WTC11 (cell line): ENCODE results near the gene DNAH9. TPM values are rescaled to one million over a fixed set of nuclear protein-coding genes. Genes with fewer than 3 reads are reported as not detected.

Experiments
- ATAC-seq: fragments of 200-7000 bp; cut with Tn5 transposase; 2 replicates; pipeline ENCODE4 v1.10.0; 2021; ENCODE audit warnings: mild to moderate bottlenecking, moderate library complexity
- CTCF ChIA-PET: fragments of 300-600 bp; sonication (Branson Sonifier 250); formaldehyde crosslinking; loops from one replicate; lab custom pipeline; 2021; ENCODE audit warnings: antibody characterized with exemption; lab: Charles Lee
- POLR2A ChIA-PET: fragments of 350-600 bp; sonication (Branson Sonifier 250); formaldehyde crosslinking; loops from one replicate; lab custom pipeline; 2021; ENCODE audit warnings: antibody characterized with exemption; lab: Charles Lee
- DNase-seq: peaks from one replicate; pipeline ENCODE4 v3.0.0; 2021; ENCODE audit warnings: low spot score
- H3K27ac Mint-ChIP-seq: 2 replicates; pipeline ENCODE4 v1.8.0; 2021; ENCODE audit warnings: mixed read lengths
- H3K27me3 Mint-ChIP-seq: 2 replicates; pipeline ENCODE4 v1.8.0; 2021; ENCODE audit warnings: low read depth, mild to moderate bottlenecking, moderate library complexity, mixed read lengths
- H3K36me3 Mint-ChIP-seq: 2 replicates; pipeline ENCODE4 v1.8.0; 2021; ENCODE audit warnings: mixed read lengths
- H3K4me1 Mint-ChIP-seq: 2 replicates; pipeline ENCODE4 v1.8.0; 2022; ENCODE audit warnings: mixed read lengths
- H3K4me3 Mint-ChIP-seq: 2 replicates; pipeline ENCODE4 v1.8.0; 2021; ENCODE audit warnings: mild to moderate bottlenecking, moderate library complexity, mixed read lengths
- H3K9me3 Mint-ChIP-seq: 2 replicates; pipeline ENCODE4 v1.8.0; 2021; ENCODE audit warnings: mixed read lengths
- ATF1 ChIP-seq: sonication (generic); formaldehyde crosslinking; IDR thresholded peaks from 2 replicates; pipeline ENCODE4 v1.8.1; 2023; ENCODE audit warnings: mild to moderate bottlenecking, moderate library complexity, missing genetic modification reagents
- ATF2 ChIP-seq: sonication (generic); formaldehyde crosslinking; IDR thresholded peaks from 2 replicates; pipeline ENCODE4 v1.8.1; 2022; ENCODE audit warnings: low read depth, missing genetic modification reagents, borderline replicate concordance
- E2F5 ChIP-seq: sonication (generic); formaldehyde crosslinking; IDR thresholded peaks from 2 replicates; pipeline ENCODE4 v1.8.1; 2022; ENCODE audit warnings: mild to moderate bottlenecking, moderate library complexity, missing genetic modification reagents
- FOXP1 ChIP-seq: sonication (generic); formaldehyde crosslinking; IDR thresholded peaks from 2 replicates; pipeline ENCODE4 v1.8.0; 2022; ENCODE audit warnings: missing genetic modification reagents, mild to moderate bottlenecking, moderate library complexity, borderline replicate concordance
- FOXP4 ChIP-seq: sonication (generic); formaldehyde crosslinking; IDR thresholded peaks from 2 replicates; pipeline ENCODE4 v1.8.0; 2022; ENCODE audit warnings: mild to moderate bottlenecking, missing genetic modification reagents
- GRHL2 ChIP-seq: fragments of 250-450 bp; sonication (Bioruptor Pico); IDR thresholded peaks from 2 replicates; pipeline ENCODE4 v1.8.0; 2022; ENCODE audit warnings: mild to moderate bottlenecking, moderate library complexity; ENCODE audit not compliant: insufficient replicate concordance, severe bottlenecking
- GTF2I ChIP-seq: fragments of 250-450 bp; sonication (Bioruptor Pico); conservative IDR thresholded peaks from 2 replicates; pipeline ENCODE4 v1.4.0; 2021; ENCODE audit warnings: mild to moderate bottlenecking
- HMGA2 ChIP-seq: fragments of 250-450 bp; sonication (Bioruptor Pico); IDR thresholded peaks from 2 replicates; pipeline ENCODE4 v1.4.0; 2021; ENCODE audit warnings: mild to moderate bottlenecking, moderate library complexity
- MAX ChIP-seq: sonication (generic); formaldehyde crosslinking; IDR thresholded peaks from 2 replicates; pipeline ENCODE4 v1.8.0; 2022; ENCODE audit warnings: mild to moderate bottlenecking, missing genetic modification reagents
- MXD4 ChIP-seq: fragments of 250-450 bp; sonication (Bioruptor Pico); IDR thresholded peaks from 2 replicates; pipeline ENCODE4 v1.8.0; 2021; ENCODE audit warnings: mild to moderate bottlenecking, moderate library complexity, borderline replicate concordance
- NFATC4 ChIP-seq: fragments of 250-450 bp; sonication (Bioruptor Pico); IDR thresholded peaks from 2 replicates; pipeline ENCODE4 v1.9.0; 2021; ENCODE audit warnings: mild to moderate bottlenecking
- NR3C1 ChIP-seq: sonication (generic); formaldehyde crosslinking; conservative IDR thresholded peaks from 2 replicates; pipeline ENCODE4 v1.8.1; 2023; ENCODE audit warnings: low read depth, mild to moderate bottlenecking, missing genetic modification reagents
- PRDM15 ChIP-seq: sonication (generic); formaldehyde crosslinking; IDR thresholded peaks from 2 replicates; pipeline ENCODE4 v1.8.0; 2022; ENCODE audit warnings: missing genetic modification reagents
- PRRX2 ChIP-seq: fragments of 250-450 bp; sonication (Bioruptor Pico); IDR thresholded peaks from 2 replicates; pipeline ENCODE4 v1.8.0; 2021; ENCODE audit warnings: mild to moderate bottlenecking
- USF2 ChIP-seq: sonication (generic); formaldehyde crosslinking; IDR thresholded peaks from 2 replicates; pipeline ENCODE4 v1.8.1; 2023; ENCODE audit warnings: mild to moderate bottlenecking, missing genetic modification reagents, moderate library complexity
- ZBTB21 ChIP-seq: sonication (generic); formaldehyde crosslinking; IDR thresholded peaks from 2 replicates; pipeline ENCODE4 v1.8.1; 2023; ENCODE audit warnings: mild to moderate bottlenecking, missing genetic modification reagents, borderline replicate concordance
- ZBTB43 ChIP-seq: sonication (generic); formaldehyde crosslinking; IDR thresholded peaks from 2 replicates; pipeline ENCODE4 v1.8.1; 2023; ENCODE audit warnings: mild to moderate bottlenecking, missing genetic modification reagents
- ZMAT4 ChIP-seq: fragments of 250-450 bp; sonication (Bioruptor Pico); IDR thresholded peaks from 2 replicates; pipeline ENCODE4 v1.9.0; 2021; ENCODE audit warnings: mild to moderate bottlenecking
- ZNF121 ChIP-seq: sonication (generic); formaldehyde crosslinking; IDR thresholded peaks from 2 replicates; pipeline ENCODE4 v1.8.0; 2023; ENCODE audit warnings: missing genetic modification reagents
- ZNF263 ChIP-seq: sonication (generic); formaldehyde crosslinking; IDR thresholded peaks from 2 replicates; pipeline ENCODE4 v1.8.1; 2022; ENCODE audit warnings: low read depth, mild to moderate bottlenecking, moderate library complexity, missing genetic modification reagents
- ZNF396 ChIP-seq: fragments of 250-450 bp; sonication (Bioruptor Pico); IDR thresholded peaks from 2 replicates; pipeline ENCODE4 v1.8.0; 2021; ENCODE audit warnings: mild to moderate bottlenecking, moderate library complexity, borderline replicate concordance
- ZNF671 ChIP-seq: fragments of 250-450 bp; sonication (Bioruptor Pico); IDR thresholded peaks from 2 replicates; pipeline ENCODE4 v1.8.0; 2021; ENCODE audit warnings: mild to moderate bottlenecking
- total RNA-seq: library from RNA; stranded (reverse); gene quantifications from 3 replicates; pipeline ENCODE4 v1.2.3, GENCODE V29; 2021

The DNAH9 gene
- total RNA-seq, 1 experiment from 2014 or later: 0.31 TPM

GRCh38 chr17:11583306-11583992, 14.8 kb upstream of the DNAH9 start (continued):
- no peak for TF ChIP-seq PRRX2 (CRISPR knock-in tag)
- TF ChIP-seq GTF2I (CRISPR knock-in tag): no peak
- no peak for TF ChIP-seq NFATC4
- TF ChIP-seq GRHL2: no peak
- no peak for TF ChIP-seq USF2 (CRISPR knock-in tag)
- TF ChIP-seq PRDM15: no peak
- no peak for TF ChIP-seq ZNF671
- TF ChIP-seq, all 79 proteins: peak for 0

- no peak for ATAC-seq
- peaks cover 56% of the 10 kb centered on the region for H3K36me3 Mint-ChIP-seq
- no peak for DNase-seq
- no peak overlapping the region for H3K4me3 Mint-ChIP-seq
- POLR2A ChIA-PET: no interaction called here
- 0 out of 2 replicates have a peak, but pooled peaks cover 4% of the 10 kb centered on the region for H3K4me1 Mint-ChIP-seq
- H3K9me3 Mint-ChIP-seq: peaks cover 88% of the 10 kb centered on the region
- no peak overlapping the region for H3K27ac Mint-ChIP-seq
- CTCF ChIA-PET: no interaction called here
- peaks cover 4% of the 10 kb centered on the region; the same call in 1 of the 2 replicates for H3K27me3 Mint-ChIP-seq
- TF ChIP-seq GRHL2 (no peak), ZNF121 (CRISPR knock-in tag) (no peak), HMGA2 (CRISPR knock-in tag) (no peak), FOXP4 (CRISPR knock-in tag) (no peak), NR3C1 (CRISPR knock-in tag) (no peak), ZNF263 (CRISPR knock-in tag) (no peak), MAX (no peak), ATF2 (CRISPR knock-in tag) (no peak), MXD4 (no peak), ATF1 (no peak), ZNF396 (CRISPR knock-in tag) (no peak)
Measured at GRCh38 chr17:11589716-11590115, 8.6 kb upstream of the DNAH9 start.

GRCh38 chr17:11601661-11602060, 3.4 kb downstream of the DNAH9 start:
- H3K27me3 Mint-ChIP-seq: peaks cover 12% of the 10 kb centered on the region
- H3K36me3 Mint-ChIP-seq: peaks cover 11% of the 10 kb centered on the region
- no peak overlapping the region for H3K4me3 Mint-ChIP-seq
- peaks cover 5% of the 10 kb centered on the region for H3K4me1 Mint-ChIP-seq
- CTCF ChIA-PET: no interaction called here
- POLR2A ChIA-PET: no interaction called here
- no peak for ATAC-seq
- H3K9me3 Mint-ChIP-seq: peaks cover 23% of the 10 kb centered on the region
- H3K27ac Mint-ChIP-seq: no peak overlapping the region
- DNase-seq: no peak
- TF ChIP-seq ZBTB21 (CRISPR knock-in tag) (no peak), ATF2 (CRISPR knock-in tag) (no peak), FOXP1 (CRISPR knock-in tag) (no peak), ZBTB43 (no peak), E2F5 (no peak), ZMAT4 (CRISPR knock-in tag) (no peak)
